ENCODE measurements around the gene TGFBR2.

GRCh38 chr3:30629746-30630145, 23.3 kb downstream of the TGFBR2 start:
- TF ChIP-seq CTCF (conservative IDR thresholded peaks at IDR 0.05; ENCODE audit: low read depth in 2 of 2) (no peak), CREB1 (CRISPR knock-in tag; IDR thresholded peaks at IDR 0.05; ENCODE audit: low read depth) (no peak), EZH2 (IDR thresholded peaks at IDR 0.05; ENCODE audit: low read depth, unreplicated experiment) (no peak), JUNB (IDR thresholded peaks at IDR 0.05; ENCODE audit: unreplicated experiment) (no peak), POLR2AphosphoS5 (IDR thresholded peaks at IDR 0.05; ENCODE audit: low read depth) (no peak), EZH2phosphoT487 (IDR thresholded peaks at IDR 0.05; ENCODE audit: unreplicated experiment) (no peak), ZNF331 (CRISPR knock-in tag; IDR thresholded peaks at IDR 0.05; ENCODE audit: low read depth) (no peak), REST (IDR thresholded peaks at IDR 0.05; ENCODE audit: unreplicated experiment) (no peak), ZNF114 (CRISPR knock-in tag; IDR thresholded peaks at IDR 0.05) (no peak)

All from GM23338 (cell line).